ENCODE results near the gene MYO1B. TPM values are rescaled to one million over a fixed set of nuclear protein-coding genes. Genes with fewer than 3 reads are reported as not detected.

The MYO1B gene
- total and polyA plus RNA-seq, 4 donors = 14.1 to 86.4 (median 56.3) TPM

GRCh38 chr2:191335875-191336464, 90.8 kb downstream of the MYO1B start:
- Histone ChIP-seq H3K4me1 (ENCODE audit: control insufficient read depth in 1 of 2, insufficient read depth in 2 of 2, low read length in 2 of 2) (peaks cover 0 to 4% of the 10 kb centered on the region in 2 donors), H3K36me3 (ENCODE audit: control insufficient read depth in 1 of 2, insufficient read depth in 2 of 2, low read length in 1 of 2) (no peaks in the 10 kb centered on the region), H3K4me3 (ENCODE audit: low read length in 2 of 2) (no peak overlapping the region), H3K27me3 (ENCODE audit: control insufficient read depth in 1 of 2, insufficient read depth in 2 of 2, low read length in 1 of 2) (no peaks in the 10 kb centered on the region), H3K27ac (ENCODE audit: low read depth in 1 of 2, low read length in 2 of 2) (no peak overlapping the region), H3K9me3 (ENCODE audit: control insufficient read depth, low read length) (no peaks in the 10 kb centered on the region)
- intact Hi-C loops (cut with DNase I) = loop anchor here in 1 of 2 donors (2.0 kb wide), 1 partner anchor 13 kb away; no protein-coding TSS in a partner anchor
- WGBS, 2 donors = 88 to 91% methylated on average over 3 of the region's 3 CpGs
- ATAC-seq (ENCODE audit: low FRiP score) (no peak), DNase-seq (no peak)

- Histone ChIP-seq H3K27me3 (ENCODE audit: control insufficient read depth in 1 of 2, insufficient read depth in 2 of 2, low read length in 1 of 2) (no peaks in the 10 kb centered on the region), H3K4me3 (ENCODE audit: low read length in 2 of 2) (no peak overlapping the region), H3K9me3 (ENCODE audit: control insufficient read depth, low read length) (no peaks in the 10 kb centered on the region), H3K36me3 (ENCODE audit: control insufficient read depth in 1 of 2, insufficient read depth in 2 of 2, low read length in 1 of 2) (peaks cover 0 to 3% of the 10 kb centered on the region in 2 donors), H3K4me1 (ENCODE audit: control insufficient read depth in 1 of 2, insufficient read depth in 2 of 2, low read length in 2 of 2) (peaks cover 1 to 8% of the 10 kb centered on the region in 2 donors), H3K27ac (ENCODE audit: low read depth in 1 of 2, low read length in 2 of 2) (no peak overlapping the region)
- intact Hi-C loops (cut with DNase I) = no loop called here
- DNase-seq (no peak), ATAC-seq (ENCODE audit: low FRiP score) (no peak)
- WGBS, 2 donors = 84 to 91% methylated on average over 3 of the region's 3 CpGs
Measured at GRCh38 chr2:191341436-191341835, 96.2 kb downstream of the MYO1B start.

GRCh38 chr2:191343796-191344338, 98.7 kb downstream of the MYO1B start:
- DNase-seq (no peak), ATAC-seq (ENCODE audit: low FRiP score) (no peak)
- H3K27me3 ChIP-seq (ENCODE audit: control insufficient read depth in 1 of 2, insufficient read depth in 2 of 2, low read length in 1 of 2) = no peaks in the 10 kb centered on the region
- no peak overlapping the region for H3K27ac ChIP-seq (ENCODE audit: low read depth in 1 of 2, low read length in 2 of 2)
- intact Hi-C loops (cut with DNase I) = no loop called here
- H3K9me3 ChIP-seq (ENCODE audit: control insufficient read depth, low read length) = no peaks in the 10 kb centered on the region
- no peak overlapping the region for H3K4me3 ChIP-seq (ENCODE audit: low read length in 2 of 2)
- peaks cover 0 to 3% of the 10 kb centered on the region in 2 donors for H3K36me3 ChIP-seq (ENCODE audit: control insufficient read depth in 1 of 2, insufficient read depth in 2 of 2, low read length in 1 of 2)
- WGBS, 2 donors = 9 to 23% methylated on average over 2 of the region's 2 CpGs
- H3K4me1 ChIP-seq (ENCODE audit: control insufficient read depth in 1 of 2, insufficient read depth in 2 of 2, low read length in 2 of 2) = peaks cover 1 to 8% of the 10 kb centered on the region in 2 donors

GRCh38 chr2:191345788-191346187, 100.6 kb downstream of the MYO1B start:
- Histone ChIP-seq H3K27me3 (ENCODE audit: control insufficient read depth in 1 of 2, insufficient read depth in 2 of 2, low read length in 1 of 2) (no peaks in the 10 kb centered on the region), H3K4me3 (ENCODE audit: low read length in 2 of 2) (no peak overlapping the region), H3K4me1 (ENCODE audit: control insufficient read depth in 1 of 2, insufficient read depth in 2 of 2, low read length in 2 of 2) (peaks cover 1 to 8% of the 10 kb centered on the region in 2 donors), H3K36me3 (ENCODE audit: control insufficient read depth in 1 of 2, insufficient read depth in 2 of 2, low read length in 1 of 2) (peaks cover 0 to 3% of the 10 kb centered on the region in 2 donors), H3K9me3 (ENCODE audit: control insufficient read depth, low read length) (no peaks in the 10 kb centered on the region), H3K27ac (ENCODE audit: low read depth in 1 of 2, low read length in 2 of 2) (no peak overlapping the region)
- ATAC-seq (ENCODE audit: low FRiP score) (no peak), DNase-seq (no peak)
- intact Hi-C loops (cut with DNase I) = no loop called here

- Histone ChIP-seq H3K4me3 (ENCODE audit: low read length in 2 of 2) (no peak overlapping the region), H3K9me3 (ENCODE audit: control insufficient read depth, low read length) (no peaks in the 10 kb centered on the region), H3K4me1 (ENCODE audit: control insufficient read depth in 1 of 2, insufficient read depth in 2 of 2, low read length in 2 of 2) (peaks cover under 1 to 8% of the 10 kb centered on the region in 2 donors), H3K27me3 (ENCODE audit: control insufficient read depth in 1 of 2, insufficient read depth in 2 of 2, low read length in 1 of 2) (no peaks in the 10 kb centered on the region), H3K27ac (ENCODE audit: low read depth in 1 of 2, low read length in 2 of 2) (no peak overlapping the region), H3K36me3 (ENCODE audit: control insufficient read depth in 1 of 2, insufficient read depth in 2 of 2, low read length in 1 of 2) (peaks cover 0 to under 1% of the 10 kb centered on the region in 2 donors)
- 77 to 85% methylated on average over 2 of the region's 2 CpGs for WGBS, 2 donors
- intact Hi-C loops (cut with DNase I) = no loop called here
- no peak for ATAC-seq (ENCODE audit: low FRiP score)
- DNase-seq = no peak
Measured at GRCh38 chr2:191347154-191347553, 102.0 kb downstream of the MYO1B start.

GRCh38 chr2:191347881-191348280, 102.7 kb downstream of the MYO1B start:
- ATAC-seq (ENCODE audit: low FRiP score) = no peak
- WGBS, 2 donors = 93 to 96% methylated on average over 4 of the region's 4 CpGs
- intact Hi-C loops (cut with DNase I) = no loop called here

GRCh38 chr2:191349990-191350389, 104.8 kb downstream of the MYO1B start:
- Histone ChIP-seq H3K27ac (ENCODE audit: low read depth in 1 of 2, low read length in 2 of 2) (no peak overlapping the region), H3K27me3 (ENCODE audit: control insufficient read depth in 1 of 2, insufficient read depth in 2 of 2, low read length in 1 of 2) (no peaks in the 10 kb centered on the region), H3K9me3 (ENCODE audit: control insufficient read depth, low read length) (no peaks in the 10 kb centered on the region), H3K4me3 (ENCODE audit: low read length in 2 of 2) (no peak overlapping the region), H3K36me3 (ENCODE audit: control insufficient read depth in 1 of 2, insufficient read depth in 2 of 2, low read length in 1 of 2) (no peaks in the 10 kb centered on the region), H3K4me1 (ENCODE audit: control insufficient read depth in 1 of 2, insufficient read depth in 2 of 2, low read length in 2 of 2) (peaks cover 0 to 1% of the 10 kb centered on the region in 2 donors)
- DNase-seq (no peak), ATAC-seq (ENCODE audit: low FRiP score) (no peak)
- WGBS, 2 donors = 31 to 49% methylated on average over 2 of the region's 2 CpGs
- intact Hi-C loops (cut with DNase I) = no loop called here

More at GRCh38 chr2:191347881-191348280, 102.7 kb downstream of the MYO1B start:
- peaks cover 0 to 8% of the 10 kb centered on the region in 2 donors for H3K4me1 ChIP-seq (ENCODE audit: control insufficient read depth in 1 of 2, insufficient read depth in 2 of 2, low read length in 2 of 2)
- H3K27me3 ChIP-seq (ENCODE audit: control insufficient read depth in 1 of 2, insufficient read depth in 2 of 2, low read length in 1 of 2) = no peaks in the 10 kb centered on the region
- DNase-seq = no peak
- H3K27ac ChIP-seq (ENCODE audit: low read depth in 1 of 2, low read length in 2 of 2) = no peak overlapping the region
- no peaks in the 10 kb centered on the region for H3K36me3 ChIP-seq (ENCODE audit: control insufficient read depth in 1 of 2, insufficient read depth in 2 of 2, low read length in 1 of 2)
- no peak overlapping the region for H3K4me3 ChIP-seq (ENCODE audit: low read length in 2 of 2)
- H3K9me3 ChIP-seq (ENCODE audit: control insufficient read depth, low read length) = no peaks in the 10 kb centered on the region

- peaks cover 0 to 2% of the 10 kb centered on the region in 2 donors for H3K36me3 ChIP-seq (ENCODE audit: control insufficient read depth in 1 of 2, insufficient read depth in 2 of 2, low read length in 1 of 2)
- no peak overlapping the region for H3K4me3 ChIP-seq (ENCODE audit: low read length in 2 of 2)
- intact Hi-C loops (cut with DNase I) = no loop called here
- 43 to 46% methylated on average over 2 of the region's 2 CpGs for WGBS, 2 donors
- ATAC-seq (ENCODE audit: low FRiP score) (no peak), DNase-seq (no peak)
- H3K4me1 ChIP-seq (ENCODE audit: control insufficient read depth in 1 of 2, insufficient read depth in 2 of 2, low read length in 2 of 2) = no peaks in the 10 kb centered on the region
- no peaks in the 10 kb centered on the region for H3K9me3 ChIP-seq (ENCODE audit: control insufficient read depth, low read length)
- no peak overlapping the region for H3K27ac ChIP-seq (ENCODE audit: low read depth in 1 of 2, low read length in 2 of 2)
- no peaks in the 10 kb centered on the region for H3K27me3 ChIP-seq (ENCODE audit: control insufficient read depth in 1 of 2, insufficient read depth in 2 of 2, low read length in 1 of 2)
Measured at GRCh38 chr2:191350826-191351225, 105.6 kb downstream of the MYO1B start.

GRCh38 chr2:191351298-191351697, 106.1 kb downstream of the MYO1B start:
- H3K27me3 ChIP-seq (ENCODE audit: control insufficient read depth in 1 of 2, insufficient read depth in 2 of 2, low read length in 1 of 2) = no peaks in the 10 kb centered on the region
- ATAC-seq (ENCODE audit: low FRiP score) = no peak
- peaks cover 0 to 2% of the 10 kb centered on the region in 2 donors for H3K36me3 ChIP-seq (ENCODE audit: control insufficient read depth in 1 of 2, insufficient read depth in 2 of 2, low read length in 1 of 2)
- 94 to 99% methylated on average over 3 of the region's 3 CpGs for WGBS, 2 donors
- H3K27ac ChIP-seq (ENCODE audit: low read depth in 1 of 2, low read length in 2 of 2) = no peak overlapping the region
- no peak for DNase-seq
- no peak overlapping the region for H3K4me3 ChIP-seq (ENCODE audit: low read length in 2 of 2)
- no peaks in the 10 kb centered on the region for H3K4me1 ChIP-seq (ENCODE audit: control insufficient read depth in 1 of 2, insufficient read depth in 2 of 2, low read length in 2 of 2)
- no peaks in the 10 kb centered on the region for H3K9me3 ChIP-seq (ENCODE audit: control insufficient read depth, low read length)
- intact Hi-C loops (cut with DNase I) = no loop called here
